CD4-positive, alpha-beta T cell treated with Interleukin-15 for 1 hour (primary cell): ENCODE results near the gene HOXB7.

Experiments
- DNase-seq: peaks from one replicate; pipeline ENCODE4 v3.0.0-alpha.2; 2020

HOXB7 gene

DNA sequence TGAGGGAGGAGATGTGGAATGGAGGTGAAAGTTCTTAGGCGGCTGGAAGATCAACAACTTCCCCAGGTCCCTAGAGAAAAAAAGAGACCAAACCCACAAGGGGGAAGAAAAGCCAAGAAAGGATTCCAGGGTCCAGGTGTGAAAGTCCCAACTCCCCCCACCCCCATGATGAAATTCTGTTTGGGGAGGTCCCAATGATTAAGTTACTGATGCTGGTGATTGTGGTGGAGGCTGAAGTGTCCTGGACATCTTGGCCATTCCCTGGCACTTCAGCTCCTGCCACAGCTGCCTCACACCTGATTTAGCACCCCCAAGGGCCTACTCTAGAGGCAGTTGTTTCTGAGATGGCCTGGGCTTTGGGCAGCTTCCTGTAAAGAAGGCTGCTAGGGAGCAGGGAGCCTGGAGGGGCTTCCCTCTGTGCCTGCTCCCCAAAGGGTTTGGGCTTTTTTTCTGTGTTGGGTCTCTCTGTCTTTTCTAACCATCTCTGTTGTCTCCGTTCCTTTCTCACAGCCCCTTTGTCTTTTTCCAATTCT is 45.7 kb downstream of the HOXB7 start:
- DNase-seq, result no peak

DNA sequence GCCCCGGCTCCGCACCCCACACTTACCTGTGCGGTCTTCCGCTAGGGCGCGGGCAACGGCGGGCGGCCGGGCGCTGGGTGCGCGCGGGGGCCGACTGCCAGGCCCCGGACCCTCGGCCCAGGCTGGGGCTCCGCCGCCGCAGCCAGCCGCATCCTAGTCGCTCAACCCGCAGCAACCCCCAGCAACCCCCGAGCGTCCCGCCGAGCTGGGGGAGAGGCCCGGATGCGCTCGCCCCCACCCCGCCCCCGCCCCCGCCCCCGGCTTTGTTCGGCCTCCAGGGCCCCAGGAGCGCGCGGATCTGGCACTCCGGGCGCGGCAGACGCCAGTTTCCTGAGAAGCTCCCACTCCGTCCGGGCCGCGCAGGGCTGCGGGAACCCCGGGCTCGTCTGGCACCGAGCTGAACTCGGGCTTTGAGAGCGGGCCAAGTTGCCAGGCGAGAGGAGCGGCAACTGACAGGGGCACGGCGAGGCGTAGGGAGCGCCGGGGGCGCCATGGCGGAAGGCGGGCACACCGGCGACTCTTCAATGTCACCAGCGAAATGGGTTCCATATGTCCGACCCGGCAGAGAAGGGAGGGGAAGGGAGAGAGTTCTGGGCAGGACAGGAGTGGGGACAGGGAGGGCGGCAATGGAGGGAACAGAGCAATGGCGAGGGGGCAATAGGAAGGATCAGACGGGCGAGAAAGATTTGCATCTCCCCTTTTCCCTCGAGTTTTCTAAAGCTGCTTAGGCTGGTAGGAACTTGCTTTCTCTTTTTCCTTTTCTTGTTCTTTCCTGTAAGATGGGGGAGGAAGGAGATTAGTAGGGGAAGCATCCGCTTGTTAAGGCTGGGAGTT is 46.4 kb downstream of the HOXB7 start:
- no peak for DNase-seq

DNA sequence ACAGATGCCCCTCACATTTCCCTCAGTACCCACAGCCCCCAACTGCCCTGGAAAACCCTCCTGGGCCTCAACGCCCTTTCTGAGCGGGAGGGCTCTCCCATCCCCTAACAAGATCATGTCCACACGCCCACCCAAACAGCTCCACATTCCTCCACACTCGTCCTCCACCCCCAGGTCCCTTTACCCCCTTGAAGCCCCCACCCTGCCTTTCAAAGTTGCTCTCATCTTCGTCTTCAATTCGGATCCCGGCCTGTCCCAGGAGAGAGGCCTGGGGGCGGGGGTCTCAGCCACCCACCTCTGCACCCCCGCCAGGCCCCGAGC is 47.0 kb downstream of the HOXB7 start:
- no peak for DNase-seq

DNA sequence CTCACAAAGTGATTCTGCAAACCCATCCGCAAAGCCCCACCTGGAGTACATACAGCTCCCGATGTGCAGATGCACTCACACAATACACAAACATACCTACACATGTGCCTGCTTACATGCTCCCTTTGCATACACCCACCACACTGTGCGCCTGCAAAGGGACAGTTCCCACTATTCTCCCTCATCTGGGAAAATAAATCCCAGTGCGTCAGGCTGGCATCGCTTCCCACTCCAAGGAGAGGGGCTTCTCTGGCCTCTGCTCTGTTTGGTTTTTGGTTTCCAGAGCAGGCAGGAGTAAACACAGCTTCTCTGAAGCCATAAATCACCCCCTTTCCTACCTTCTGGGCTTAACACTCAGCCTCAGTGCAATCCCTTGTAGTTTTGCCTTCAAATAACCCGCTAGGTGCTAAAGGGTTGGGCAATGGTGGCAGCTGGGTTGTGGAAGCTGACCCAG is 47.4 kb downstream of the HOXB7 start:
- no peak for DNase-seq

DNA sequence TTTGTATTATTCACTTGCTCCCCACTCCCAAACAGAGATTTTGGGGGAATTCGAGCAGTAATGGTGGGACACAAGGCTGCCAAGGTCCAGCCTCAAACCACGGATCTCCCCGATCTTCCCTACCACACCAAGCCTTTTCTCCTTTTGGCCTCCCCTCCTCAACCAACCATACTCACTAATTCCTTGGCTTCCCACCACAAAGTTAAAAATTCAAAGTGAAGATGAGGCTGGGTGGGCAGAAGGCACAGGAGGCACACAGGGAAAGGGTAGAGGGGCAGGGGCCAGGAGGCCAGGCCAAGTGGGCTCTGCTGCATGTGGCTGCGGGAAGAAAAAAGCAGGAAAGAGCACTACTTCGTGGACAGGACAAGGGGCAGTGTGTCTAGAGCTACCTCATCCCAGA is 47.9 kb downstream of the HOXB7 start:
- DNase-seq, result no peak

DNA sequence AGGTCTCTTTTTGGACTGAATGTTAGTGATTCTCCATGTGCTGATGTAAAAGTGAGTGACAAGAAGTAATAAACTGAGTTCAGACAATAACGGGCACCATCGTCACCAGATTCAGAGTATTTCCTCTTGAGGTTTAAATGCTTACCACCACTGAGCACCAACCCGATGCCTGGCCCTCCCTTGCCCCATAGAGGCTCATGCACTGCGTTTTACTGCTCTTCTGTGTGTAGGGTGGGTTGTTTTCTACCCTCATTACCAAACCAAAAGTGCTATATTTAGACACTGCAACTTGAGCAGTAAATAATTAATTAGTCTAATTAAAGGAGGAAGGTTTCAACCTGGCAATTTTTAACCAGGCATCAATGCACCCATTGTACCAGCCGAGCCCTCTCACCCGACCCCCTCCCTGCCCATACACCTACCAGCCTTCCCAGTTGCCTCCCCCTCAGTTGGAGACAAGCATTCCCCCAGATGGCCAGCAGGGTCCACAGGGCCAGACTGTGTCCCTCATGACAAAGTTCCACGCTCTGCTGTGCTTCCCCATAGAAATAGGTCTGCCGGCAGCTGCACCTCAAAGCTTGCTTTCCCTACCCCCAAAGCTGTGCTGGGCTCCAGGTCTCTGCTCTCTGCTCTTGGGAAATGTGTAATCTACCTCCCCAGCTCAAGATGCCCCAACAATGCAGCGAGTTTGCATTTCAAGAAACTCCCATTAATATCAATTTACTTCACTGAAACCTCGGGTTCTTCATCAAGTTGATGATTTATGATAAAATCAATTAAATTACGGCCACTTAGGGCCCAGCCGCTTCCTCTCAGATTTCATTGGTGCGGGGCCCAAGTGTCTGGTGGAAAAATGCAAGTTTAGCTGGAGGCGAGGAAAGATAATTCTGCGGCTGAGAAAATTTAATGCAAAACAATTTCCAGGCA is 48.7 kb downstream of the HOXB7 start:
- DNase-seq, result no peak

DNA sequence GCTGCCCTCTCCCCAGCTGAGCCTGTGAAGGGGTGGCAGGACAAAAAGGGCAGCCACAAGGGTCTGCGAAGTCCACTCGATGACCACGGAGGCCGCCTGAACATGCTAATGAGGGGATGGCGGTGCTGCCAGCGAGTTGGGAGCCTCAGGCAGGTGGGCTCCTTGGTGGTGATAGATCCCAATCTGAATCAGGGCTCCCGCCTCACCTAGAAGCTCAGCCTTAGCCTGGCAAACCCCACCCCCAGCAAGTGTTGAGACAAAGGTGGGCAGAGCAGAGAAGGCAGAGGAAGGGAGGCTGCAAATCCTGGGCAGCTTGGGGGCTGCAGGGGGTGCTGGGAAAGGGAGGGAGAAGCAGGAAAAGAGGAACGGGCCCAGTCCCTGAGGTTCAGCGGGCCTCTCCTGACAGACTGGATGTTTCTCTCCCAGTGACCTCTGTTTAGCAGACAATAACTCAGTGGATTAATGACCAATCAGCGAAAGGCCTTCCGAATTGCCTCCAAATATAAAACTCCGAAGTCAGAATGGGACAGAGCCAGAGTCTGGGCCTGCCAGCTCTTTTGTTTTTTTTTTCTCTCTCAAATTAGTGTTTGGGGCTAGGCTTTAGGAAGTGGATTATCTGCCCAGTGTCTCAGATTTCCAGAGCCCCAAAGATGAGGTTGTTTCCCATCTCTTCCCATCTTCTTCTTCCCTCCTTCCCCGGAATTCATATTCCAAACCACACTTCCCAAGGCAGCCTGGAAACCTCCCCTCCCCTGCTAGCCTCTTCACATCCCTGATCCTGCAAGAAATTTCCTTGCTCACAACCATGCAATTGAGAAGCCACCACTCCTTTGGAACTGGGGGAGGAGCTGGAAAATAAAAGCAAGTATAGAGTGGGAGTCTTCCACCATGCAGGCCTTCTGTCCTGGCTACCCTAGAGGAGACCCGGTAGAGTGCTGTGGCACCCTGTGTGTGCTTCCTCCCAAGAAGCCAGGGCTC is 50.7 kb downstream of the HOXB7 start:
- no peak for DNase-seq

DNA sequence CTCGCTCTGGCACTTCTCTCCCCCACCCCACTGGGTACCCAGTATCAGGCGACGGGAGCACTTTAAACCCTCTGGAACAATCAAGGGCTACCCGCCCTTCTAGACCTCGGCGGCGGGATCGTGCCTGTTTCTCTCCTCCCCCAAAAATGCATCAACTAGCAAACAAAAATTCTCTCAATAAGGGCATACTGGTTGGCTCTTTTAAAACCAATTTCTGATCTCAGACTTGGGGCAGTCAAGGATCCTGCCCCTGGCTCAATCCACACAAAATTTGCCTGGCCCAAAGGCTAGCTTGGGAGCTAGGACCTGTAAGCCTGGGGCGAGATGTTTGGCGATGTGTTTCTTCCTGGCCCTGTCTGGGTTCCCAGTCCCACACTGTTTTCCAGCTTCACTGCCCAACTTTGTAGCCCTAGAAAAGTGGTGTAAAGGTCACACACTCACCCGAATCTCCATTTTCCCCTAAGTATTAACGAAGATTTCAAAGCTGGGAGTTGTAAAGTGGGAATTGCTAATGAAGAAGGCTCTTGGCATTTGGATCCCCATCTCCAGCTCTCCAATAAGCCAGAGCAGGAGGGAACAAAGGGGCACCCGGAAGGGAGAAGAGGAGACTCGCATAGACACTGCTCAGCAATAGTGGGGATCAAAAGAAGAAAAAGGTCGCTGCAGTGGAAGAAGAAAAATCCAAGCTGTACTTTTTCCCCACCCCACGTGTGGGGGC is 51.5 kb downstream of the HOXB7 start:
- no peak for DNase-seq

DNA sequence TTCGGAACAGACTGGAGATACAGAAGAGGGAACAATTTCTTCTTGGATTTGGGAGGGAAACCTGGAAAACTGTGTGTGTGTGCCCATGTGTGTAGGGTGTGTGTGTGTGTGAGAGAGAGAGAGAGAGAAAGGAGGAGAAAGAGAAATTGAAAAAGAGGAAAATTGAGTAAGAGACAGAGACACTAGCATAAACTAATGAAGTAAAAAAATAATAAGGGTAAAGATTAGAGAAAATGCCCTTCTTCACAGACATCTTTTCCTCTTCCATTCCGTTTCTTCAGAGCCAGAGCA is 52.0 kb downstream of the HOXB7 start:
- DNase-seq, result no peak

DNA sequence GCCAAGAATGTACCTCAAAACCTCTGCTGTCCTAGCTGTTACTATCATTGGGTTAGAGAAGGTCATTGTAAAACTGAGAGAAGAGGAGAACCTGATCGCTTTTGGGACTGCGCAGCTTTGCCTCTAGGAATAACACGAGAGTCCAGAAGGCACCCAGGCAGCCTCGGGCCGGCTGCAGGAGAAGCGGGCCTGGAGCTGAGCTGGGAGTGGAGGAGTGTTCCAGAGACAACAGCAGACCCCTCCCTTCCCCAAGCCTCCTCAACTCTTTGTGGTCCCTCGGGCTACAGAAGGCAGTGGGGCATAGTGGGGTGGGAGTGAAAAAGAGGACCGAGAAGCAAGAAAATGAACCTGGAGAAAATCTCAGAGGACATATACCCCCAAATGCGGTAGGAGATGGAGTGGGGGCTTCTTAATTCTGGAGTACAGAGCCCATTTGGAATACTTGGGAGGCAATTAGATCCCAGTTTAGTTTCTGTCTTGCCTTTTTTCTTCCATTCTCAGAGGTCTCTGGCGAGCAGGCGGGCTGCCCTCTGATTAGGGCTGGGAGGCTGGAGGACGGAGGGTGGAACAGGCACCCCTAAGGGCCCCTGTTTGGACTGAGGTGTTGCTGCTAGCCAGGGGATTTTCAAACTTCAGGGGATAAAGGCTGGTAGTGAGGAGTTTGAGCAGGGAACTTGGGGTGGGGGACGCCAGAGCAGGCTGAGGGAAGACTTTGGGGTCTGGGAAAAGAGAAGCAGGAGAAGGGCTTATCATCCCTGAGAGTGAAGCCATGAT is 52.6 kb downstream of the HOXB7 start:
- DNase-seq, result no peak
